DND-41 (cell line): ENCODE data around the gene ZNF444.

ENCODE experiments used
- ATAC-seq: fragments of 200-7000 bp; cut with Tn5 transposase; 3 replicates; pipeline ENCODE4 v1.9.1; 2021; ENCODE audit warnings: low read depth; ENCODE audit not compliant: insufficient read depth
- DNase-seq: peaks from one replicate; pipeline ENCODE4 v3.0.0-alpha.2; 2020
- H2AFZ ChIP-seq: 2 replicates; pipeline ENCODE4 v1.6.0; 2012; ENCODE audit warnings: low read depth, low read length
- H3K27ac ChIP-seq: 2 replicates; pipeline ENCODE4 v1.5.1; 2012; ENCODE audit warnings: low read length, inconsistent platforms
- H3K27me3 ChIP-seq: fragments of 200-600 bp; sonication (generic); 2 replicates; pipeline ENCODE4 v1.6.0; 2012; ENCODE audit warnings: low read length, mild to moderate bottlenecking, inconsistent platforms; ENCODE audit not compliant: insufficient read depth, poor library complexity
- H3K36me3 ChIP-seq: 2 replicates; pipeline ENCODE4 v1.5.1; 2012; ENCODE audit warnings: low read length, inconsistent platforms; ENCODE audit not compliant: insufficient read depth
- H3K4me1 ChIP-seq: 2 replicates; pipeline ENCODE4 v1.5.1; 2012; ENCODE audit warnings: mild to moderate bottlenecking, low read length; ENCODE audit not compliant: insufficient read depth
- H3K4me2 ChIP-seq: 2 replicates; pipeline ENCODE4 v1.6.0; 2012; ENCODE audit warnings: mild to moderate bottlenecking, moderate library complexity, low read length, inconsistent platforms; ENCODE audit not compliant: insufficient read depth
- H3K4me3 ChIP-seq, 2 experiments: fragments of 200-600 bp in 1 of 2; shearing (Covaris generic) in 1 of 2; 2 replicates each; pipeline ENCODE4 v1.5.1; 2012 to 2016; ENCODE audit warnings: inconsistent platforms in 2 of 2, low read length in 2 of 2, mild to moderate bottlenecking in 2 of 2, low read depth in 1 of 2, moderate library complexity in 1 of 2
- H3K79me2 ChIP-seq: 2 replicates; pipeline ENCODE4 v1.6.0; 2012; ENCODE audit warnings: low read length, inconsistent platforms; ENCODE audit not compliant: insufficient read depth
- H3K9ac ChIP-seq: 2 replicates; pipeline ENCODE4 v1.6.0; 2012; ENCODE audit warnings: low read depth, mild to moderate bottlenecking, inconsistent platforms, low read length, moderate library complexity
- H3K9me3 ChIP-seq: 2 replicates; pipeline ENCODE4 v1.5.1; 2012; ENCODE audit warnings: low read length, moderate library complexity, mild to moderate bottlenecking, inconsistent platforms; ENCODE audit not compliant: insufficient read depth, severe bottlenecking
- H4K20me1 ChIP-seq: 2 replicates; pipeline ENCODE4 v1.6.0; 2012; ENCODE audit warnings: low read length; ENCODE audit not compliant: insufficient read depth
- EZH2 ChIP-seq: IDR thresholded peaks from 3 replicates; pipeline ENCODE4 v1.6.1; 2012; ENCODE audit warnings: borderline replicate concordance, low read depth, mild to moderate bottlenecking, moderate library complexity, low read length, inconsistent platforms; ENCODE audit not compliant: severe bottlenecking
- TF ChIP-seq, protein P1 (sequence below): IDR thresholded peaks from 2 replicates; pipeline ENCODE4 v1.5.1; 2012; ENCODE audit warnings: borderline replicate concordance, low read length, moderate library complexity, mild to moderate bottlenecking; ENCODE audit not compliant: poor library complexity, severe bottlenecking; ENCODE audit errors: extremely low read depth

ZNF444 gene

DNA sequence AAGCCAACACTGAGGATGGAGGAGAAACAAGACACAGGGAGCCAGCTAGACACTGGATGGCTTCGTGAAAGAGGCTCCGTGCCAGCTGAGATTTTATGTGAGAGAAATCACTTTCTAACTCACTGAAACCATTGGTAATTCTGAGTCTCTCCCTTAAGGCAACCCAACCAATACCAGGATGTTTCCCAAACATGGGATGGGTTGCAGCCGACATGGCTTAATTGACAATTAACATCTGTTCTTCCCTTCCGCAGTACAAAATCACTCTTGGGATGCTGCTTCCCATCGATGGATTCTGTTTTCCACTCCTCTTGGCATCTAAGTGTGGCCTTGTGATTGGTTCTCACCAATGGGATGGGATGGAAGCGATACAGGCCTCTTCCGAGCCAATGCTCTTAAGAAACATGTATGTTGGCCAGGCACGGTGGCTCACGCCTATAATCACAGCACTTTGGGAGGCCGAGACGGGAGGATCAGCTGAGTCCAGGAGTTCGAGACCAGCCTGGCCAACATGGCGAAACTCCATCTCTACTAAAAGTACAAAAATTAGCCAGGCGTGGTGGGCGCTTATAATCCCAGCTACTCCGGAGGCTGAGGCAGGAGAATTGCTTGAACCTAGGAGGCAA, 17.7 kb upstream of the ZNF444 start:
- Histone ChIP-seq H3K4me1 (peaks cover 26% of the 10 kb centered on the region), H3K79me2 (peaks cover 23% of the 10 kb centered on the region), H3K9ac (no peak overlapping the region), H3K9me3 (no peaks in the 10 kb centered on the region), H3K4me2 (no peak overlapping the region), H2AFZ (peak overlapping the region; percentile 43; the same call in 1 of the 2 replicates), H4K20me1 (0 out of 2 replicates have a peak, but pooled peaks cover under 1% of the 10 kb centered on the region), H3K27me3 (no peaks in the 10 kb centered on the region), H3K36me3 (no peaks in the 10 kb centered on the region; the same call in 1 of the 2 replicates), H3K4me3 (no peak overlapping the region), H3K27ac (no peak overlapping the region)
- TF ChIP-seq, protein P1, sequence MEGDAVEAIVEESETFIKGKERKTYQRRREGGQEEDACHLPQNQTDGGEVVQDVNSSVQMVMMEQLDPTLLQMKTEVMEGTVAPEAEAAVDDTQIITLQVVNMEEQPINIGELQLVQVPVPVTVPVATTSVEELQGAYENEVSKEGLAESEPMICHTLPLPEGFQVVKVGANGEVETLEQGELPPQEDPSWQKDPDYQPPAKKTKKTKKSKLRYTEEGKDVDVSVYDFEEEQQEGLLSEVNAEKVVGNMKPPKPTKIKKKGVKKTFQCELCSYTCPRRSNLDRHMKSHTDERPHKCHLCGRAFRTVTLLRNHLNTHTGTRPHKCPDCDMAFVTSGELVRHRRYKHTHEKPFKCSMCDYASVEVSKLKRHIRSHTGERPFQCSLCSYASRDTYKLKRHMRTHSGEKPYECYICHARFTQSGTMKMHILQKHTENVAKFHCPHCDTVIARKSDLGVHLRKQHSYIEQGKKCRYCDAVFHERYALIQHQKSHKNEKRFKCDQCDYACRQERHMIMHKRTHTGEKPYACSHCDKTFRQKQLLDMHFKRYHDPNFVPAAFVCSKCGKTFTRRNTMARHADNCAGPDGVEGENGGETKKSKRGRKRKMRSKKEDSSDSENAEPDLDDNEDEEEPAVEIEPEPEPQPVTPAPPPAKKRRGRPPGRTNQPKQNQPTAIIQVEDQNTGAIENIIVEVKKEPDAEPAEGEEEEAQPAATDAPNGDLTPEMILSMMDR = no peak
- no peak for TF ChIP-seq EZH2
- ATAC-seq (no peak), DNase-seq (no peak)

DNA sequence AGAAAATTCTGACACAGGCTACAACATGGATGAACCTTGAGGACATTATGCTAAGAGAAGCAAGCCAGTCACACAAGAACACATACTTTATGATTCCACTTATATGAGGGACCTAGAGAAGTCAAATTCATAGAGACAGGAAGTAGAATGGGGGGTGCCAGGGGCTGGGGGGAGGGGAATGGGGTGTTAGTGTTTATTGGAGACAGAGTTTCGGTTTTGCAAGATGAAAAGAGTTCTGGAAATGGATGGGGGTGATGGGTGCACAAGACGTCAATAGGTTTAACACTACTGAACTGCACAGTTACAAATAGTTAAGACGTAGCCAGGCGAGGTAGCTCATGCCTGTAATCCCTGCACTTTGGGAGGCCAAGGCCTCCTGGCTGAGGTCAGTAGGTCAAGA, 16.5 kb upstream of the ZNF444 start:
- Histone ChIP-seq H3K4me3 (no peak overlapping the region), H3K9ac (no peak overlapping the region), H3K4me2 (no peak overlapping the region), H4K20me1 (no peaks in the 10 kb centered on the region), H2AFZ (no peak overlapping the region), H3K27me3 (no peaks in the 10 kb centered on the region), H3K27ac (no peak overlapping the region), H3K36me3 (no peaks in the 10 kb centered on the region; the same call in 1 of the 2 replicates), H3K9me3 (no peaks in the 10 kb centered on the region), H3K79me2 (peaks cover 11% of the 10 kb centered on the region), H3K4me1 (peaks cover 16% of the 10 kb centered on the region)
- DNase-seq (no peak), ATAC-seq (no peak)
- TF ChIP-seq, protein P1 = no peak
- no peak for TF ChIP-seq EZH2

DNA sequence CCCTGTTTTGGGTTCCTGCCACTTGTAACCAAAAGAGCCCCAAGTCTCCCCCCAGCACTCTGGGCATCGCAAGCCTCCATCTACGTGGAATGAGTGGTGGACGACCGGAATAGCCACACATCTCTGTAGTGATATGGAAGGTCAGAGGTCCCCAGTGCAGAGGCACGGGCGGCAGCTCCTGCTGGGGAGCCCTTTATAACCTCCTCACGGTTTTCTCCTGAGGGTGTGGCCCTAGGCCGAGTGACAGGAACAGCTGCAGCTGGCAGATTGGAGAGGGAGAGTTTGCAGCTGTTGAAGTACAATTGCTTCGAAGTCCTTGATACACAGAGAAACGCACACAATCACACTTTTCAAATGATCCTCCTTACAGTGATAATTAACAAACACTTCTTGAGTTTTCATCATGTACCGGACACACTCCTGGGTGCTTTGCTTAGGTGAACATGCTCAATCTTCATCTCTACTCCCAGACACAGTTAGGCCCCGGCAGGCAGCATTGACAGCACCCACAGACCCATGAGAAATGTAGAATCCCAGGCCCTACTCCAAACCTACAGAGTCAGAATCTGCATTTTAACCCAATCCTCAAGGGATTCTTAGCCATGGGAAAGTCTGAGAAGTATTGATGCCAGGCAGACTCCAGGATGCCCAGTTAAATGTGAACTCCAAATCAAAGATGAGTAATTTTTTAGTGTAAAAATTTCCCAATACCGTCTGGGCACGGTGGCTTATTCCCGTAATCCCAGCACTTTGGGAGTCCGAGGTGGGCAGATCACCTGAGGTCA, 15.1 kb upstream of the ZNF444 start:
- Histone ChIP-seq H4K20me1 (no peaks in the 10 kb centered on the region), H2AFZ (no peak overlapping the region), H3K4me3 (no peak overlapping the region), H3K9ac (no peak overlapping the region), H3K36me3 (no peaks in the 10 kb centered on the region), H3K9me3 (no peaks in the 10 kb centered on the region), H3K27me3 (no peaks in the 10 kb centered on the region), H3K27ac (no peak overlapping the region), H3K4me1 (peaks cover 7% of the 10 kb centered on the region), H3K4me2 (no peak overlapping the region), H3K79me2 (no peaks in the 10 kb centered on the region)
- TF ChIP-seq, protein P1 = no peak
- TF ChIP-seq EZH2 = no peak
- no peak for ATAC-seq
- no peak for DNase-seq
